Transverse colon (tissue), 4 donors: ENCODE measurements around the gene AGXT. TPM values are rescaled to one million over a fixed set of nuclear protein-coding genes. Genes with fewer than 3 reads are reported as not detected.

Experiments used
- DNase-seq: peaks from one replicate; pipeline ENCODE4 v3.0.0-alpha.2; 2019
- H3K27ac ChIP-seq, 4 donors: fragments of 200-600 bp; sonication (generic); 2 replicates each; pipeline ENCODE4 v1.5.1; 2016 to 2018; ENCODE audit warnings: inconsistent platforms in 4 of 4
- H3K27me3 ChIP-seq: fragments of 200-600 bp; sonication (generic); 2 replicates; pipeline ENCODE4 v1.5.1; 2017; ENCODE audit warnings: inconsistent platforms
- H3K36me3 ChIP-seq, 4 donors: fragments of 200-600 bp; sonication (generic); 2 replicates each; pipeline ENCODE4 v1.5.1; 2017 to 2019; ENCODE audit warnings: inconsistent platforms in 4 of 4
- H3K4me1 ChIP-seq, 4 donors: fragments of 200-600 bp; sonication (generic); 2 replicates each; pipeline ENCODE4 v1.5.1; 2017 to 2020; ENCODE audit warnings: inconsistent platforms in 4 of 4
- H3K4me3 ChIP-seq, 4 donors: fragments of 200-600 bp; sonication (generic); 1 replicate in 1 of 4; 2 replicates in 3 of 4; pipeline versions ENCODE4 v1.5.1 to v1.6.1; 2017 to 2019; ENCODE audit warnings: inconsistent platforms in 4 of 4
- H3K9me3 ChIP-seq, 2 donors: fragments of 200-600 bp; sonication (generic); 2 replicates each; pipeline ENCODE4 v1.5.1; 2017 to 2019; ENCODE audit warnings: inconsistent platforms in 2 of 2
- CTCF ChIP-seq, 5 experiments: fragments of 200-600 bp in 3 of 5; fragments of 450-650 bp in 2 of 5; sonication (generic) in 3 of 5; IDR thresholded peaks; 1 replicate in 2 of 5; 2 replicates in 3 of 5; pipeline ENCODE4 v1.5.1; 2016 to 2017; ENCODE audit warnings: antibody characterized with exemption in 5 of 5, inconsistent platforms in 3 of 5, mild to moderate bottlenecking in 2 of 5, moderate library complexity in 1 of 5
- EP300 ChIP-seq: sonication (generic); formaldehyde crosslinking; IDR thresholded peaks from one replicate; pipeline ENCODE4 v1.6.1; 2017; ENCODE audit warnings: antibody characterized with exemption, low read depth
- POLR2A ChIP-seq: fragments of 450-650 bp; IDR thresholded peaks from one replicate; pipeline ENCODE4 v1.6.1; 2016; ENCODE audit warnings: antibody characterized with exemption, mild to moderate bottlenecking, moderate library complexity
- POLR2AphosphoS5 ChIP-seq, 3 donors: sonication (generic); formaldehyde crosslinking; IDR thresholded peaks; one replicate each; pipeline ENCODE4 v1.6.1; 2016; ENCODE audit warnings: antibody characterized with exemption in 3 of 3
- WGBS, 2 donors: methylation state at CpG; one replicate each; pipeline ENCODE4 v1.1.5; 2018; ENCODE audit warnings: low coverage in 1 of 2; 5-methylcytosine and 5-hydroxymethylcytosine counted together
- in situ Hi-C, 4 donors: fragments of 200-750 bp; cut with MboI; loops; one replicate each; pipeline versions ENCODE4 v1.15.0 to v1.15.1; 2017; ENCODE audit warnings: low sequenced_read_pairs in 3 of 4, low pct_ligation_motif_present in 1 of 4, low pct_unique_long_range_greater_than_20kb in 1 of 4
- intact Hi-C: fragments of 100-400 bp; cut with DNase I; formaldehyde crosslinking; loops from one replicate; pipeline ENCODE4 v1.15.1; 2023; ENCODE audit warnings: low total_unique reads
- total RNA-seq, 4 donors: library from RNA; depleted of rRNA; stranded (reverse); fragments of >200 nt; gene quantifications; one replicate each; pipeline ENCODE4 v1.1.0, GENCODE V29; 2016

Gene AGXT
- total RNA-seq, 4 donors from 2014 or later: 0.32 to 2.2 (median 0.82) TPM; not detected in 1

- TF ChIP-seq POLR2AphosphoS5 (IDR thresholded peaks at IDR 0.05): no peak
- TF ChIP-seq CTCF (IDR thresholded peaks at IDR 0.05): no peak
- TF ChIP-seq POLR2A: no peak
- TF ChIP-seq EP300: no peak
- Histone ChIP-seq H3K4me3 (no peak overlapping the region), H3K27ac (no peak overlapping the region), H3K27me3 (no peaks in the 10 kb centered on the region), H3K9me3 (no peaks in the 10 kb centered on the region), H3K4me1 (peaks cover 0 to 4% (median 0%) of the 10 kb centered on the region in 4 donors), H3K36me3 (no peaks in the 10 kb centered on the region)
- 89% methylated on average over 20 of the region's 29 CpGs; no CpG with 5 or more reads in 1 of the 2 donors for WGBS, 2 donors
- intact Hi-C loops: no loop called here
- in situ Hi-C loops: no loop called here
- peak; percentile 7 for DNase-seq
Observed at GRCh38 chr2:240925568-240926515, 57.2 kb downstream of the AGXT start.

- WGBS, 2 donors: 20 to 60% methylated on average over 1 to 37 of the region's 38 CpGs
- Histone ChIP-seq H3K36me3 (no peaks in the 10 kb centered on the region), H3K27me3 (no peaks in the 10 kb centered on the region), H3K4me3 (no peak overlapping the region), H3K9me3 (no peaks in the 10 kb centered on the region), H3K4me1 (peaks cover 0 to 4% (median 0%) of the 10 kb centered on the region in 4 donors), H3K27ac (peak overlapping the region in 1 of 4 donors; percentile 21)
- TF ChIP-seq CTCF (IDR thresholded peaks at IDR 0.05) (no peak), POLR2AphosphoS5 (IDR thresholded peaks at IDR 0.05) (no peak), POLR2A (no peak), EP300 (no peak)
- peak; percentile 8 for DNase-seq
- in situ Hi-C loops: no loop called here
- intact Hi-C loops: no loop called here
Observed at GRCh38 chr2:240926516-240927389, 58.1 kb downstream of the AGXT start.

- Histone ChIP-seq H3K36me3 (no peaks in the 10 kb centered on the region), H3K27ac (peak overlapping the region in 1 of 4 donors; percentile 21), H3K27me3 (no peaks in the 10 kb centered on the region), H3K4me1 (peaks cover 0 to 4% (median 0%) of the 10 kb centered on the region in 4 donors), H3K9me3 (no peaks in the 10 kb centered on the region), H3K4me3 (no peak overlapping the region)
- TF ChIP-seq EP300 (no peak), POLR2A (no peak), CTCF (IDR thresholded peaks at IDR 0.05) (no peak), POLR2AphosphoS5 (IDR thresholded peaks at IDR 0.05) (no peak)
- in situ Hi-C loops: no loop called here
- intact Hi-C loops: no loop called here
- 86 to 87% methylated on average over 3 to 7 of the region's 7 CpGs for WGBS, 2 donors
- no peak for DNase-seq
Observed at GRCh38 chr2:240927390-240927781, 58.8 kb downstream of the AGXT start.
